ENCODE measurements around the gene TM7SF2. TPM values are rescaled to one million over a fixed set of nuclear protein-coding genes. Genes with fewer than 3 reads are reported as not detected.

TM7SF2 gene
- total and polyA plus RNA-seq, 2 of the 13 experiments (the other 11 are each of a cell fraction or from before 2014, with no cell fraction given), result 56.0 to 66.9 TPM

DNA sequence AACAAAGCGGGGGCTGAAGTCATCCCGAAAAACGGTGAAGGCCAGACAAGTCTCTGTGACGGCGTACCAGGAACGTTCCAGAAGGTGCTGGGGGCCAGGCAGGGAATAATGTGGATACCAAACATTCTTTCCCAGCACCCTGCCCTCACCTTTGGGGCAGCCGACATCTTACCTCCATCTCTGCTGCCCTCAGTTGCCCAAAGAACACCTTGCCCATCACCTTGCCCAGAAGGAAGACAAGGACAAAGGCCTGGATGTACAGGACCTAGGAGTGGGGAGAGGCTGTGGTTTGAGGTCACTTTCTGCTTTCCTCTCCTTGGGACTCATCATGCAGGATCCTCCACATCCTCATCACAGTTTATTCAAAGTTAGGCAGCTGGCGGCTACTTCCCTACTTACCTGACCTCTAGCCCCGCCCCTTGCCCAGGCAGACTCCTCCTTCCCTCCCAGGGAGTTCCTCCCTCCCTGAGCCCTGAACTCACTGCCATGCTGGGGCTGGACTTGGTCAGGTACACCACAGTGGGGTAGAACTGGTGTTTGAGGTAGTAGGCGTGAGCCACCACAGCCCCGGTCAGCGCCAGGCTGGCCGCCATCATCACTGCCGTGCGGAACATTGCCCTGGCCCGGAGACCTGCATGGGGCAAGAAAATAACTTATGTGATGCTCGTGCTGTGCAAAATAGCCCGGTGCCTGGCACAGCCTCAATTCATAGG, 21.5 kb downstream of the TM7SF2 start (continued):
- TF ChIP-seq, protein P1, sequence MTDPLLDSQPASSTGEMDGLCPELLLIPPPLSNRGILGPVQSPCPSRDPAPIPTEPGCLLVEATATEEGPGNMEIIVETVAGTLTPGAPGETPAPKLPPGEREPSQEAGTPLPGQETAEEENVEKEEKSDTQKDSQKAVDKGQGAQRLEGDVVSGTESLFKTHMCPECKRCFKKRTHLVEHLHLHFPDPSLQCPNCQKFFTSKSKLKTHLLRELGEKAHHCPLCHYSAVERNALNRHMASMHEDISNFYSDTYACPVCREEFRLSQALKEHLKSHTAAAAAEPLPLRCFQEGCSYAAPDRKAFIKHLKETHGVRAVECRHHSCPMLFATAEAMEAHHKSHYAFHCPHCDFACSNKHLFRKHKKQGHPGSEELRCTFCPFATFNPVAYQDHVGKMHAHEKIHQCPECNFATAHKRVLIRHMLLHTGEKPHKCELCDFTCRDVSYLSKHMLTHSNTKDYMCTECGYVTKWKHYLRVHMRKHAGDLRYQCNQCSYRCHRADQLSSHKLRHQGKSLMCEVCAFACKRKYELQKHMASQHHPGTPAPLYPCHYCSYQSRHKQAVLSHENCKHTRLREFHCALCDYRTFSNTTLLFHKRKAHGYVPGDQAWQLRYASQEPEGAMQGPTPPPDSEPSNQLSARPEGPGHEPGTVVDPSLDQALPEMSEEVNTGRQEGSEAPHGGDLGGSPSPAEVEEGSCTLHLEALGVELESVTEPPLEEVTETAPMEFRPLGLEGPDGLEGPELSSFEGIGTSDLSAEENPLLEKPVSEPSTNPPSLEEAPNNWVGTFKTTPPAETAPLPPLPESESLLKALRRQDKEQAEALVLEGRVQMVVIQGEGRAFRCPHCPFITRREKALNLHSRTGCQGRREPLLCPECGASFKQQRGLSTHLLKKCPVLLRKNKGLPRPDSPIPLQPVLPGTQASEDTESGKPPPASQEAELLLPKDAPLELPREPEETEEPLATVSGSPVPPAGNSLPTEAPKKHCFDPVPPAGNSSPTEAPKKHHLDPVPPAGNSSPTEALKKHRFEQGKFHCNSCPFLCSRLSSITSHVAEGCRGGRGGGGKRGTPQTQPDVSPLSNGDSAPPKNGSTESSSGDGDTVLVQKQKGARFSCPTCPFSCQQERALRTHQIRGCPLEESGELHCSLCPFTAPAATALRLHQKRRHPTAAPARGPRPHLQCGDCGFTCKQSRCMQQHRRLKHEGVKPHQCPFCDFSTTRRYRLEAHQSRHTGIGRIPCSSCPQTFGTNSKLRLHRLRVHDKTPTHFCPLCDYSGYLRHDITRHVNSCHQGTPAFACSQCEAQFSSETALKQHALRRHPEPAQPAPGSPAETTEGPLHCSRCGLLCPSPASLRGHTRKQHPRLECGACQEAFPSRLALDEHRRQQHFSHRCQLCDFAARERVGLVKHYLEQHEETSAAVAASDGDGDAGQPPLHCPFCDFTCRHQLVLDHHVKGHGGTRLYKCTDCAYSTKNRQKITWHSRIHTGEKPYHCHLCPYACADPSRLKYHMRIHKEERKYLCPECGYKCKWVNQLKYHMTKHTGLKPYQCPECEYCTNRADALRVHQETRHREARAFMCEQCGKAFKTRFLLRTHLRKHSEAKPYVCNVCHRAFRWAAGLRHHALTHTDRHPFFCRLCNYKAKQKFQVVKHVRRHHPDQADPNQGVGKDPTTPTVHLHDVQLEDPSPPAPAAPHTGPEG (CRISPR knock-in tag; IDR thresholded peaks at IDR 0.05), result no peak

GRCh38 chr11:65133724-65134123, 22.1 kb downstream of the TM7SF2 start:
- Histone ChIP-seq H3K4me1 (ENCODE audit: insufficient read depth, low read length) (peaks cover 25% of the 10 kb centered on the region), H3K4me3 (replicated peaks in 1 of 3; ENCODE audit: insufficient read depth in 1 of 3, low read depth in 2 of 3, low read length in 3 of 3) (peak overlapping the region; percentile 85 to 94 (median 92)), H3K36me3 (replicated peaks in 1 of 2; ENCODE audit: control insufficient read depth in 1 of 2, insufficient read depth in 2 of 2, low read length in 2 of 2) (peaks cover 27 to 39% of the 10 kb centered on the region in 2 experiments), H3K9ac (ENCODE audit: insufficient read depth, low read depth, low read length) (peak overlapping the region; percentile 96), H3K79me2 (ENCODE audit: insufficient read depth, low read length) (peaks cover 26% of the 10 kb centered on the region), H3K27me3 (ENCODE audit: control insufficient read depth in 1 of 2, insufficient read depth in 2 of 2, low read length in 2 of 2) (no peaks in the 10 kb centered on the region; a peak in 1 of 5 replicates), H2AFZ (ENCODE audit: low read length) (no peak overlapping the region), H3K27ac (ENCODE audit: extremely low read length, insufficient read depth, low read length) (peak overlapping the region; percentile 96), H3K4me2 (ENCODE audit: low read depth, low read length) (peak overlapping the region; percentile 92), H4K20me1 (ENCODE audit: insufficient read depth, low read length) (peaks cover 17% of the 10 kb centered on the region), H3K9me3 (ENCODE audit: low read length) (no peaks in the 10 kb centered on the region)
- WGBS (ENCODE audit: low lambda C conversion rate), result 0% methylated on average over 8 of the region's 20 CpGs
- ATAC-seq (no peak), FAIRE-seq (no peak), DNase-seq (ENCODE audit: low spot score) (no peak)
- BruUV-seq (replicated peaks), result no TSS peak
- ChIA-PET CTCF (ENCODE audit: low intra/inter-chr PET ratio, low total read pairs) (interaction anchor here (1.3 kb wide), 1 partner anchor 47 kb away, joined by 3 read pairs; no protein-coding TSS in a partner anchor), POLR2A (interaction anchor here (1.7 to 5.1 kb wide), 7 partner anchors 11 to 224 kb away, joined by 5 to 105 read pairs (median 53); partner anchors contain the start of genes CAPN1, FAU, MRPL49 and TM7SF2)
- in situ Hi-C loops (cut with HindIII; ENCODE audit: extremely low pct_ligation_motif_present, low pct_unique_long_range_greater_than_20kb), result no loop called here
- intact Hi-C loops (cut with micrococcal nuclease; ENCODE audit: unreplicated experiment), result no loop called here
- TF ChIP-seq HNF4A (CRISPR knock-in tag; IDR thresholded peaks at IDR 0.05) (no peak), MIER2 (CRISPR knock-in tag; IDR thresholded peaks at IDR 0.05) (no peak), ZNF780A (CRISPR knock-in tag; IDR thresholded peaks at IDR 0.05) (0 out of 2 replicates have a peak, but pooled peaks have one; percentile 68), ZNF816 (CRISPR knock-in tag; IDR thresholded peaks at IDR 0.05; ENCODE audit: borderline replicate concordance) (0 out of 2 replicates have a peak, but pooled peaks have one; percentile 23), ZNF280B (CRISPR knock-in tag; IDR thresholded peaks at IDR 0.05; ENCODE audit: borderline replicate concordance) (no peak), ZNF652 (CRISPR knock-in tag; IDR thresholded peaks at IDR 0.05; ENCODE audit: borderline replicate concordance, low read depth) (peak; percentile 92), ZNF296 (CRISPR knock-in tag; conservative IDR thresholded peaks at IDR 0.05) (0 out of 2 replicates have a peak, but pooled peaks have one; percentile 10), MED1 (CRISPR knock-in tag; IDR thresholded peaks at IDR 0.05) (0 out of 2 replicates have a peak, but pooled peaks have one; percentile 1), SRY (CRISPR knock-in tag; IDR thresholded peaks at IDR 0.05) (0 out of 2 replicates have a peak, but pooled peaks have one; percentile 5), DDIT3 (CRISPR knock-in tag; IDR thresholded peaks at IDR 0.05) (no peak)
- TF ChIP-seq, protein P2, sequence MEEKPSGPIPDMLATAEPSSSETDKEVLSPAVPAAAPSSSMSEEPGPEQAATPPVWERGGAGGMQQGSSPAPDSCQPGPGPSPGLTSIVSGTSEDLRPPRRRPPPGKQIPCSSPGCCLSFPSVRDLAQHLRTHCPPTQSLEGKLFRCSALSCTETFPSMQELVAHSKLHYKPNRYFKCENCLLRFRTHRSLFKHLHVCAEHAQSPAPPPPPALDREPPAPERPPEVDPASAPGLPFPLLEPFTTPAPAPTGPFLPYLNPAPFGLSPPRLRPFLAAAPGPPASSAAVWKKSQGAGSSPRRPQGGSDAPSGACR (CRISPR knock-in tag; IDR thresholded peaks at IDR 0.05), result 0 out of 2 replicates have a peak, but pooled peaks have one; percentile 3

All from HepG2 (cell line).